Mononuclear cell (primary cell): Measurements from ENCODE around the gene ACIN1. TPM values are rescaled to one million over a fixed set of nuclear protein-coding genes. Genes with fewer than 3 reads are reported as not detected.

Source experiments
- H3K27me3 ChIP-seq: 2 replicates; pipeline ENCODE4 v1.6.0; 2011; ENCODE audit warnings: low read length, control low read depth; ENCODE audit not compliant: insufficient read depth
- H3K4me1 ChIP-seq: 2 replicates; pipeline ENCODE4 v1.5.1; 2011; ENCODE audit warnings: mild to moderate bottlenecking, low read length, control low read depth; ENCODE audit not compliant: insufficient read depth
- H3K4me3 ChIP-seq: 2 replicates; pipeline ENCODE4 v1.5.1; 2011; ENCODE audit warnings: mild to moderate bottlenecking, low read length, moderate library complexity
- H3K9me3 ChIP-seq: 2 replicates; pipeline ENCODE4 v1.5.1; 2011; ENCODE audit warnings: low read depth, mild to moderate bottlenecking, control low read depth, low read length
- total RNA-seq: library from RNA; depleted of rRNA; stranded (reverse); fragments of >200 nt; gene quantifications from one replicate; pipeline ENCODE4 v1.2.3, GENCODE V29; 2012

Gene ACIN1
- total RNA-seq, 1 donor, result 123 TPM

DNA sequence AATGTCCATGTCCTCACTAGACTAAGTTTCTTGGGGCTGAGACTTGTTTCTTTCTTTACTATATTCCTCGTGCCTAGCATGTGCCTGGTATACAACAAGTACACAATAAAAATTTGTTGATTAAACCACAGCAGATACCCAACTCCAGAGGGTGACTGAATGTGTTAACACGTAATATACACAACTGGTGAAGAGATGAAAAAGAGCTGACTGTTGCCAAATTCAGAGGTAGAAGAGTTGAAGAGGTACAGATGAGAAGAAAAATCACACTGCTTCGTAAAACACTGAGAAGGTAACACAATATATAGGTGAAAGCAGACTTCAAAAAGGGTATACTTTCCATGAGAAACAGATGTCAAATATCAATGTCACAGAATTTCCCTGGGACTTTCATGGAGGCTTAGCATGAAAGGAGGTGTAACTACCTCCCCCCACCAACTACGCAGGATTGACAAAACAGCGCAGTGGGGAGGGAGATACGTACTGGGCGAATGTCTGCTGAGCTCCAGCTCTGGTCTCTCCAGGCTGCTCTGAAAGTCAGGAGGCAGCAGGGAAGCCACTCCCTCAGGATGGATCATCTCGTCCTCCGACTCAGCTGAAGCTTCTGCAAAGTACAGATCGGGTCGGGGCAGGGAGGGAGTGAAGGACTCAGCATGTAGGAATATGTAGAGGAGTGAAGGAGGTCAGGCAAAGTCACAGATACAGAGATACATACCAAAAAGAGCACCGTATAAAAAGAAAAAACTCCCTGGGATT is 5.3 kb downstream of the ACIN1 start:
- Histone ChIP-seq H3K27me3 (no peaks in the 10 kb centered on the region), H3K9me3 (no peaks in the 10 kb centered on the region), H3K4me1 (peaks cover 23% of the 10 kb centered on the region), H3K4me3 (no peak overlapping the region)

DNA sequence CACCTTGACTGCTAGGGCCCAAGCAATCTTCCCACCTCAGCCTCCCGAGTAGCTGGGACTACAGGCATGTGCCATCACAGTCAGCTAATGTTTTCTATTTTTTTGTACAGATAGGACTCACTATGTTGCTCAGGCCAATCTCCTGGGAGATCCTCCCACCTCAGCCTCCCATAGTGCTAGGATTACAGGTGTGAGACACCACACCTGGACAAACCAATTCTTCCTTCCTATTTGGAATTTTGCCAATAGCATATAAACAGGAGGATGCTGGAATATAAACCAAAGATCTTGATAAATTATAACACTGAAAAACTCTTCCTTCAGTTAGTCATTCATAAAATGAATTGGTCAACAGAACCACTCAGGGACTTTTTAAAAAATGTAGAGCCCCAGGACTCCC is 8.4 kb downstream of the ACIN1 start:
- peaks cover 10% of the 10 kb centered on the region for H3K4me1 ChIP-seq

DNA sequence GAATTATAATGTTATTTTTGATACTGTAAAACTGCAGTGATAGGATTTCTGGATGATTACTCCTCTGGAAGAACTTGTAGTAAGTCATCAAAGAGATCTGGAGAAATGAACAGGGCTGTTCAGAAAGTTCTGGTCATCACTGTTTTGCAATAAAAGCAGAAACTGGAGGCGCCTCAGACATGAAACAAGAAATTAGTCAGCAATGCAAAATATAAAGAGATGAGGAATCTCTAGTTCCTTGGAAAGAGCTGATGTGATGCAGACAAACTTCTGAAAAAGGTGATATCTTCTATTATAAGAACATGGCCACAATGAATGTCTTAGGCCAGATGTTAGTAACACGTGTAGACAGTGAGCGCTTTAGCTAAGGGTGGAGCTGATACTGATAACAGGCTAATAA is 9.5 kb downstream of the ACIN1 start:
- no peaks in the 10 kb centered on the region for H3K9me3 ChIP-seq
- no peak overlapping the region for H3K4me3 ChIP-seq
- H3K4me1 ChIP-seq, result peaks cover 10% of the 10 kb centered on the region
- no peaks in the 10 kb centered on the region for H3K27me3 ChIP-seq

More for the DNA sequence above, 8.4 kb downstream of the ACIN1 start:
- Histone ChIP-seq H3K27me3 (no peaks in the 10 kb centered on the region), H3K9me3 (no peaks in the 10 kb centered on the region), H3K4me3 (no peak overlapping the region)

DNA sequence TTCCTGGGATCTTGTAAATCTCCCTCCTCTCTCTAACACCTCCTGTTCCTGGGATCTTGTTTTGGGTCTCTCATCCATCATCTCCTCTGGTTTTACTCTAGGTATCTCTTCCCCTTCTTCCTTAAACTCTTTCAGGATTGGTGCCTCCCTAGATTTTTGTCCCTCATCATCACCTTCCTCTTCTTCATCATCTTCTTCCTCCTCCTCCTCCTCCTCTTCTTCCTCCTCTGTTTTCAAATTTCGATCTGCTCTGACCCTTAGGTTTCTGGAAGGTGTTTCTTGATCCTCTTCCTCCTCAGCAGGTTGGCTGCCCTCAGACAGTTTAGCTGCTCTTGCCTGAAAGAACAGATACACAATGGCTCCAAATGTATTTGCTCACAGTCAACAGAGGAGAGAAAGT is 14.5 kb downstream of the ACIN1 start:
- Histone ChIP-seq H3K4me3 (no peak overlapping the region), H3K27me3 (no peaks in the 10 kb centered on the region), H3K9me3 (no peaks in the 10 kb centered on the region), H3K4me1 (peaks cover 23% of the 10 kb centered on the region)

DNA sequence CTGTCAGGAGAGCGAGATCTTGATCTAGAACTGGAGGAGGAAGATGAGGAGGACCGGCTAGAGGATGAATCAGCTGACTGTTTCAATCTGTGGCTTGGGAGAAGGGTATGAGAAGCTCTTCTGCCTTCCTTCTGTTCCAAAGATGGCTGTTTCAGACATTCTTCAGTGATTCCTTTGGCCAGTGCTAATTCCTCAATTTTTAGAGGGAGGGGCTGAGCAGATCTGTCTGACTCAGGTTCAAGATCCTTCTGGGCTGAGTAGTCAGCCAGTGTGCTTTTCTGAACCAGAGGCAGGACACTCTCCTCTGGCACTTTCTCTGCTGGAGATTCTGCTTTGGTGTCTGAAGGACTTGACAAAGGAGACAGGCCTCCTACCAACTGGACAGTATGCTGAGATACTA is 15.2 kb downstream of the ACIN1 start:
- Histone ChIP-seq H3K27me3 (no peaks in the 10 kb centered on the region), H3K4me3 (no peak overlapping the region), H3K9me3 (no peaks in the 10 kb centered on the region), H3K4me1 (peaks cover 21% of the 10 kb centered on the region)

DNA sequence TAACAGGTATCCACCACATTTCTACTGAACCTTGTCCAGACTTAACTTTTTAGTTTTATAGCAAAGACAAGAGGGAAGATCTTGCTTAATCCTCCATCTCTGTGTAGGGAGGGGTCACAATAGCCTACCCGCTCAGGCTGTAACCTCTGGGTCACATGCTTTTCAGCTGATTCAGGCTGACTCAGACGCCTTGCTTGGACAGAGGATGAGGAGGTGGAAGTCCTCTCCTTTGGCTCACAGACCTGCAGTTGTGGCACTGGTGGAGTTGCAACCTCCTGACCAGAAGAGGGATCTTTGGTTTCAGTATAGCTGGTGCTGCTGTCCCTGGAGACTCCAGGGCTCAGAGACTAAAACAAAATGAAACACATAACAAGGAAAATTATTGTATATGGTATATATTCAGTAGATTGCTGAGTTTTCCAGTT is 16.2 kb downstream of the ACIN1 start:
- H3K4me3 ChIP-seq, result no peak overlapping the region
- H3K4me1 ChIP-seq, result peaks cover 21% of the 10 kb centered on the region
- H3K27me3 ChIP-seq, result no peaks in the 10 kb centered on the region
- H3K9me3 ChIP-seq, result no peaks in the 10 kb centered on the region

GRCh38 chr14:23077962-23078361 is 17.0 kb downstream of the ACIN1 start:
- H3K27me3 ChIP-seq, result no peaks in the 10 kb centered on the region
- H3K4me3 ChIP-seq, result no peak overlapping the region
- H3K9me3 ChIP-seq, result no peaks in the 10 kb centered on the region
- H3K4me1 ChIP-seq, result peaks cover 21% of the 10 kb centered on the region

DNA sequence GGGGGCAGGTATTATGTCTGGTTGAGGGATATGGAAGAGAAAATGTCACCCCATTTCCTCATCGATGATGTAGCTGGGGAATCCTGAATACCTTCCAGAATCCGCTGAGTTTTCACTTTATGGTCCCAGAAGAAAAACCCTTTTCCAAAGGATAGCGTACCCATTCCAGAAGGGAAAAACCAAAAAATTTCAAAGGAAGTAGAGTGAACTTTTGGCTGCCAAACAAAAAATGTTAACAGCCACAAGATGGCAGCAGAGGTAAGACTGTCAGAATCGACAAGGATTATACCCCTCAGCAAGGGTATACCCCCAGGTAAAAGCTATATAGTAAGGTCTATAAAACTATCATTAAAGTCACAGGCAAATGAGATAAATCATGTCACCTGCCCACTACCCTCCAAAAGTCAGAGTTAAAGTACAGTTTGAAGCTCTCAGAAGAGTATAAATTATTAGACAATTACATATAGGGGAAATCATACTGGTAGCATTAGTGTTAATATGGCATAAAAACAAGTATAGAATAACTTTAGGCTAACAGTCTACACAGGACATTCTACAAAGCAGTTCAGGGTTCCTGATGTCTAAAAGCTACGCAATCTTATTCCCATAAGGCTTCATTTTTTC is 18.0 kb downstream of the ACIN1 start:
- H3K4me3 ChIP-seq, result no peak overlapping the region
- H3K27me3 ChIP-seq, result no peaks in the 10 kb centered on the region
- H3K9me3 ChIP-seq, result no peaks in the 10 kb centered on the region
- H3K4me1 ChIP-seq, result peaks cover 26% of the 10 kb centered on the region

DNA sequence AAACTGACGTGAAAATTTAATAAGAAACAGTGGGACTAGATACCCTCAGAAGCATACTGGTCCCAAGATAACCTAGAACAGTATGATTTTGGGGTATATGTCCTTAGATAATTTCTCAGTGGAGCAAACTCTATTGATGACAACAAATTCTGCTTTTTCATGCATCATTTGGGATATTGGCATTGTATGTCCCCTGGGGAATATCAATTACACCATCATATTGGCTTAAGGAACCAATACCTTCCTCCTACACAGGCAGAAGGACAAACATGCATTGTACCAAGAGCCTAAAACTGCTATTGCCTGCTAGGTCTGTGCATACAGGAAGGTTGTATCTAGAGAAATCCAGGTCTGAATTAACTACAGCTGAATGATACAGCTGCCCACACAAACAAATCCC is 20.0 kb downstream of the ACIN1 start:
- peaks cover 42% of the 10 kb centered on the region for H3K4me1 ChIP-seq

GRCh38 chr14:23071921-23072539 is 22.9 kb downstream of the ACIN1 start:
- H3K27me3 ChIP-seq, result no peaks in the 10 kb centered on the region
- no peaks in the 10 kb centered on the region for H3K9me3 ChIP-seq
- peaks cover 38% of the 10 kb centered on the region for H3K4me1 ChIP-seq
- no peak overlapping the region for H3K4me3 ChIP-seq

More for the DNA sequence above, 20.0 kb downstream of the ACIN1 start:
- Histone ChIP-seq H3K27me3 (no peaks in the 10 kb centered on the region), H3K9me3 (no peaks in the 10 kb centered on the region), H3K4me3 (no peak overlapping the region)

- Histone ChIP-seq H3K4me3 (peak overlapping the region; percentile 58), H3K9me3 (no peaks in the 10 kb centered on the region), H3K4me1 (peaks cover 38% of the 10 kb centered on the region), H3K27me3 (no peaks in the 10 kb centered on the region)
These were observed 23.6 kb downstream of the ACIN1 start for GRCh38 chr14:23071244-23071920.

DNA sequence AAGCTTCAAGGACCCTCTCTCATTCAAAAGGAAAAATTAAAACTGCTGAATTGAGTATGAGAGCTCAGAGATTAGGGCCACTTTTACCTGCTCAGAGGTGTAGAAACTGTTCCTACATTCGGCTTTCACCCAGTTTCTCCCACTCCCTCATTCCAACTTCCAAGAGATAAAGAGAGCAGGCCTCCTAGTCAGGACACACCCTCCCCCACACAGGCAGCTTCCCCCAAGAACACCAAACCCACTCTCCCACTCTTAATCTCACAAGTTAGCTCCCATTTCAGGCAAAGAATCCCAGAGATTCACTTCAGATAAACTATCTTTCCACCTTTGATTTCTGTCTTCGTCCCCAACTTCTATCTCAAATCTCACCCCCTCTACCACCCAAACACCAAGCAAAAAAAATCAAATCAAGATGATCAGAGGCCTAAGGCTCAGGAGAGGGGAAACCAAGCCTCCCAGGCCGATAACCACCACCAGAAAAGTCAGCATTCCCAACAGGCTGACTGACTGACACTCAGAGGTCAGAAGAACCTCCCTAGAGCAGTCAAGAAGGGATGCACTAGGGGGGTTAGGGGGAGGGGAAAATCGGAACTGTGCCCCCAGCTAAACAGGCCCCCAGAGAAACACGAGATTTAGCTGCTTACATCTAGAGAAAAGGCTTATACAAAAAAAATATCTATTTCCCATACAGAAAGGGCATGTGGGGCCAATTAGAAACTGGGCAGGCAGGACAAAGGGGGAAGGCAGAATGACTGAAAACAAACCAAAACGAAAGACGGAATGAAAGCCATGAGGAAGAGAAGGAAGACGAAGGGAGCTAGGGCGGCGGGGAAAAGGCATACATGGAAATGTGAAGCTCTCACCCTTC is 24.4 kb downstream of the ACIN1 start:
- H3K4me3 ChIP-seq, result peak overlapping the region; percentile 58
- H3K9me3 ChIP-seq, result no peaks in the 10 kb centered on the region
- H3K27me3 ChIP-seq, result no peaks in the 10 kb centered on the region
- peaks cover 38% of the 10 kb centered on the region for H3K4me1 ChIP-seq

GRCh38 chr14:23069413-23069806 is 25.5 kb downstream of the ACIN1 start:
- H3K4me3 ChIP-seq, result no peak overlapping the region
- H3K27me3 ChIP-seq, result no peaks in the 10 kb centered on the region
- H3K9me3 ChIP-seq, result no peaks in the 10 kb centered on the region
- H3K4me1 ChIP-seq, result peaks cover 38% of the 10 kb centered on the region

DNA sequence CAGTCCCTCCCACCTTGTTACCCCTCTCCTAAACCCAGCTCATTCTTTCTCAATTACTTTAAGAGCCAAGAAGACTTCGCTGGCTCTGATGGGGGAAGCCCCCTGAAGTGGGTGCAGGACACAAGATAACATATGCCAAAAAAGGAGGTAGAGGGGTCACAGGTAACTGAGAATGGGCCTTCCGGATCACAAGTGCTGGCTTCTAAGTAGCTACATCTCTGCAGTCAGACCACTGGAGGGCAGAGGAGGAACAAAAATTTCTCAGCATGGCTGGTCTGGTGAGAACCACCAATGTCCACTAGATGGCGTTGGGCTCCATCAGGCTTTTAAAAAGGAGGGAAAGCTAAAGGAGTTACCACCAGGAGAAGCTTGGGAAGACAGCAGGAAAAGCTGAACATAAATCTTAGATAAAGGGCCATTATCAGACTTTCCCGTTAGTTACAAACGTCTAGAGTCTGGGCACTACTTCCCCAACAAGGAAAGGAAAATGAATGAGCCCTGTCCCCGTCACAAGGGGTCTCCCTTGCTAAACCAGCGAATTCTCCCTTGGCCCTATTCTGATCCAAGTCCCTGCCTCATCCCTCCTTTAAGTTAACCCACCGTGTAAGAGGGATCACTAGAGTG is 26.0 kb downstream of the ACIN1 start:
- no peaks in the 10 kb centered on the region for H3K27me3 ChIP-seq

More for the DNA sequence above, 26.0 kb downstream of the ACIN1 start:
- H3K4me1 ChIP-seq, result peaks cover 38% of the 10 kb centered on the region
- no peak overlapping the region for H3K4me3 ChIP-seq
- H3K9me3 ChIP-seq, result no peaks in the 10 kb centered on the region
